DND-41 (cell line): ENCODE data around the gene KRTAP12-2.

Source experiments
- ATAC-seq: fragments of 200-7000 bp; cut with Tn5 transposase; 3 replicates; pipeline ENCODE4 v1.9.1; 2021; ENCODE audit warnings: low read depth; ENCODE audit not compliant: insufficient read depth
- DNase-seq: peaks from one replicate; pipeline ENCODE4 v3.0.0-alpha.2; 2020
- H2AFZ ChIP-seq: 2 replicates; pipeline ENCODE4 v1.6.0; 2012; ENCODE audit warnings: low read depth, low read length
- H3K27ac ChIP-seq: 2 replicates; pipeline ENCODE4 v1.5.1; 2012; ENCODE audit warnings: low read length, inconsistent platforms
- H3K27me3 ChIP-seq: fragments of 200-600 bp; sonication (generic); 2 replicates; pipeline ENCODE4 v1.6.0; 2012; ENCODE audit warnings: low read length, mild to moderate bottlenecking, inconsistent platforms; ENCODE audit not compliant: insufficient read depth, poor library complexity
- H3K36me3 ChIP-seq: 2 replicates; pipeline ENCODE4 v1.5.1; 2012; ENCODE audit warnings: low read length, inconsistent platforms; ENCODE audit not compliant: insufficient read depth
- H3K4me1 ChIP-seq: 2 replicates; pipeline ENCODE4 v1.5.1; 2012; ENCODE audit warnings: mild to moderate bottlenecking, low read length; ENCODE audit not compliant: insufficient read depth
- H3K4me2 ChIP-seq: 2 replicates; pipeline ENCODE4 v1.6.0; 2012; ENCODE audit warnings: mild to moderate bottlenecking, moderate library complexity, low read length, inconsistent platforms; ENCODE audit not compliant: insufficient read depth
- H3K4me3 ChIP-seq, 2 experiments: fragments of 200-600 bp in 1 of 2; shearing (Covaris generic) in 1 of 2; 2 replicates each; pipeline ENCODE4 v1.5.1; 2012 to 2016; ENCODE audit warnings: inconsistent platforms in 2 of 2, low read length in 2 of 2, mild to moderate bottlenecking in 2 of 2, low read depth in 1 of 2, moderate library complexity in 1 of 2
- H3K79me2 ChIP-seq: 2 replicates; pipeline ENCODE4 v1.6.0; 2012; ENCODE audit warnings: low read length, inconsistent platforms; ENCODE audit not compliant: insufficient read depth
- H3K9ac ChIP-seq: 2 replicates; pipeline ENCODE4 v1.6.0; 2012; ENCODE audit warnings: low read depth, mild to moderate bottlenecking, inconsistent platforms, low read length, moderate library complexity
- H3K9me3 ChIP-seq: 2 replicates; pipeline ENCODE4 v1.5.1; 2012; ENCODE audit warnings: low read length, moderate library complexity, mild to moderate bottlenecking, inconsistent platforms; ENCODE audit not compliant: insufficient read depth, severe bottlenecking
- H4K20me1 ChIP-seq: 2 replicates; pipeline ENCODE4 v1.6.0; 2012; ENCODE audit warnings: low read length; ENCODE audit not compliant: insufficient read depth
- EZH2 ChIP-seq: IDR thresholded peaks from 3 replicates; pipeline ENCODE4 v1.6.1; 2012; ENCODE audit warnings: borderline replicate concordance, low read depth, mild to moderate bottlenecking, moderate library complexity, low read length, inconsistent platforms; ENCODE audit not compliant: severe bottlenecking
- TF ChIP-seq, protein P1 (sequence below): IDR thresholded peaks from 2 replicates; pipeline ENCODE4 v1.5.1; 2012; ENCODE audit warnings: borderline replicate concordance, low read length, moderate library complexity, mild to moderate bottlenecking; ENCODE audit not compliant: poor library complexity, severe bottlenecking; ENCODE audit errors: extremely low read depth

Gene KRTAP12-2

DNA sequence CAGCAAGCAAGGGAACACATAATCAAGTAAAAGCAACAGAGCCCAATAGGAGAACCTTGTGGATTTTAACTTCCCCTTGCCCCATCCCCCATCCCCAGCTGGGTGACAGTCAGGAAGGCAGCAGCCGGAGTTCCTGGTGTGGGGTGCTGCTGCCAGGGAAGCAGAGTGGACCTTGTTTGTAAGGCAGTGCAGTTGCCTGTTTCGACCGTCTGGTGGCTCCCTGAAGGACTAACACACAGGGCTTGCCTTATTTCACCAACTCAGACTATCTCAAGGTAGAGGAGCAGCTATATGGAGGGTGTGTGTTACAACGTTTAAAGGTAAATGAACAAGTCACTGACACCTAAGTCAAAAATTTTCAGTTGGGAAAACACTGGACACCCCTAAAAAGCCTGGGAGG is 48.2 kb downstream of the KRTAP12-2 start:
- H3K4me3 ChIP-seq, result no peak overlapping the region
- no peak overlapping the region for H3K27ac ChIP-seq
- H3K4me2 ChIP-seq, result no peak overlapping the region
- H4K20me1 ChIP-seq, result no peaks in the 10 kb centered on the region
- no peak overlapping the region for H3K9ac ChIP-seq
- H3K27me3 ChIP-seq, result no peaks in the 10 kb centered on the region
- no peaks in the 10 kb centered on the region for H3K79me2 ChIP-seq
- TF ChIP-seq, protein P1, sequence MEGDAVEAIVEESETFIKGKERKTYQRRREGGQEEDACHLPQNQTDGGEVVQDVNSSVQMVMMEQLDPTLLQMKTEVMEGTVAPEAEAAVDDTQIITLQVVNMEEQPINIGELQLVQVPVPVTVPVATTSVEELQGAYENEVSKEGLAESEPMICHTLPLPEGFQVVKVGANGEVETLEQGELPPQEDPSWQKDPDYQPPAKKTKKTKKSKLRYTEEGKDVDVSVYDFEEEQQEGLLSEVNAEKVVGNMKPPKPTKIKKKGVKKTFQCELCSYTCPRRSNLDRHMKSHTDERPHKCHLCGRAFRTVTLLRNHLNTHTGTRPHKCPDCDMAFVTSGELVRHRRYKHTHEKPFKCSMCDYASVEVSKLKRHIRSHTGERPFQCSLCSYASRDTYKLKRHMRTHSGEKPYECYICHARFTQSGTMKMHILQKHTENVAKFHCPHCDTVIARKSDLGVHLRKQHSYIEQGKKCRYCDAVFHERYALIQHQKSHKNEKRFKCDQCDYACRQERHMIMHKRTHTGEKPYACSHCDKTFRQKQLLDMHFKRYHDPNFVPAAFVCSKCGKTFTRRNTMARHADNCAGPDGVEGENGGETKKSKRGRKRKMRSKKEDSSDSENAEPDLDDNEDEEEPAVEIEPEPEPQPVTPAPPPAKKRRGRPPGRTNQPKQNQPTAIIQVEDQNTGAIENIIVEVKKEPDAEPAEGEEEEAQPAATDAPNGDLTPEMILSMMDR, result no peak
- TF ChIP-seq EZH2, result no peak
- no peaks in the 10 kb centered on the region for H3K36me3 ChIP-seq
- ATAC-seq (no peak), DNase-seq (no peak)
- no peak overlapping the region for H2AFZ ChIP-seq
- no peaks in the 10 kb centered on the region for H3K4me1 ChIP-seq
- H3K9me3 ChIP-seq, result peaks cover 17% of the 10 kb centered on the region

DNA sequence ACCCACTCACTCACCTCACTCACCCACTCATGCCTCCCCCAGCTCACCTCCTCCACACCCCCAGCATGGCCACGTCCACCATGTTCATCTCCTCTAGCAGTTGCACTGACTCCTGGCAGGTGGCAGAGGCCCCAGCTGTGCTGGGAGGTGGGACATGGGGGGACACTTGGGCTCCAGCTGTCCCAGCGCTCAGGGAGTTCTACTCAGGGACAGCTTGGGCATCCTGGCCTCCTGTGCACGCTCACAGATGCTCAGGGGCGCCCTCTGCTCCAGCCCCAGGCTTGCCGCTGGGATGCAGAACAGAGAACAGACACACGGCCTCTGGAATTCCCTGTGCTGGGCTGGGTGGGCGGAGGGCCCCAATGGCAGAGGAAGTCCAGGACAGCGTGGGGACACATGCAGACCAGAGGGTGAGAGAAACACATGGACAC is 49.6 kb downstream of the KRTAP12-2 start:
- TF ChIP-seq, protein P1, result no peak
- no peak for TF ChIP-seq EZH2
- no peaks in the 10 kb centered on the region for H3K27me3 ChIP-seq
- no peaks in the 10 kb centered on the region for H3K36me3 ChIP-seq
- H2AFZ ChIP-seq, result no peak overlapping the region
- peaks cover 15% of the 10 kb centered on the region for H3K9me3 ChIP-seq
- no peak overlapping the region for H3K4me2 ChIP-seq
- ATAC-seq, result no peak
- no peak overlapping the region for H3K4me3 ChIP-seq
- no peak overlapping the region for H3K27ac ChIP-seq
- no peak for DNase-seq
- H4K20me1 ChIP-seq, result no peaks in the 10 kb centered on the region
- no peak overlapping the region for H3K9ac ChIP-seq
- no peaks in the 10 kb centered on the region for H3K4me1 ChIP-seq
- no peaks in the 10 kb centered on the region for H3K79me2 ChIP-seq

DNA sequence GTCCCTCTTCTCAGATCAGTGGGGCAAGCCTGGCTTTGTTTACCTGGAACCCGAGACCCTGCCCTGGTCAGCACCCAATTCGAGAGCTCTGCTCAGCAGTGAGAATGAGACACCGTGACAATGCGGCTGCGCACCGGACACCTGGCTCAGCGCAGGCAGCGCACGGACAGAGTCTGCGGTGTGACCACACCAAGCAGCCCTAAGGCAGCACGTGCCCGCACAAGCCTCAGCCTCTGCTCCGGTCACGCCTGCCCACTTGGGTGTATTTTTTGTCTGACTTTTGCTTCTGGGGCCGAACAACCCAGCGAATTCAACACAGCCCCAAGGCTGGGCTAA is 50.2 kb downstream of the KRTAP12-2 start:
- Histone ChIP-seq H2AFZ (no peak overlapping the region), H3K4me1 (no peaks in the 10 kb centered on the region), H3K4me2 (no peak overlapping the region), H3K27ac (no peak overlapping the region), H3K4me3 (no peak overlapping the region), H4K20me1 (no peaks in the 10 kb centered on the region), H3K36me3 (no peaks in the 10 kb centered on the region), H3K9ac (no peak overlapping the region), H3K9me3 (peaks cover 19% of the 10 kb centered on the region), H3K27me3 (no peaks in the 10 kb centered on the region), H3K79me2 (no peaks in the 10 kb centered on the region)
- no peak for TF ChIP-seq EZH2
- ATAC-seq, result no peak
- DNase-seq, result no peak
